HepG2 (cell line): ENCODE results near the gene WDR76. TPM values are rescaled to one million over a fixed set of nuclear protein-coding genes. Genes with fewer than 3 reads are reported as not detected.

Experiments
- ELF4 ChIP-seq: sonication (generic); formaldehyde crosslinking; IDR thresholded peaks from 2 replicates; pipeline ENCODE4 v1.5.0; 2020; ENCODE audit warnings: missing genetic modification reagents, mild to moderate bottlenecking, moderate library complexity, borderline replicate concordance
- ETV5 ChIP-seq: IDR thresholded peaks from 2 replicates; pipeline ENCODE4 v1.6.1; 2018; ENCODE audit warnings: missing biosample characterization, missing genetic modification reagents, inconsistent platforms, borderline replicate concordance
- FOSL2 ChIP-seq: sonication (generic); formaldehyde crosslinking; IDR thresholded peaks from 2 replicates; pipeline ENCODE4 v1.4.0; 2020; ENCODE audit warnings: missing genetic modification reagents
- FOXK1 ChIP-seq: sonication (generic); formaldehyde crosslinking; IDR thresholded peaks from 2 replicates; pipeline ENCODE4 v1.4.0; 2020; ENCODE audit warnings: low read depth, missing genetic modification reagents, borderline replicate concordance
- GPBP1L1 ChIP-seq: sonication (generic); formaldehyde crosslinking; IDR thresholded peaks from 2 replicates; pipeline ENCODE4 v1.5.0; 2020; ENCODE audit warnings: mild to moderate bottlenecking, missing genetic modification reagents
- HIC2 ChIP-seq: sonication (generic); formaldehyde crosslinking; IDR thresholded peaks from 2 replicates; pipeline ENCODE4 v1.9.0; 2022; ENCODE audit warnings: low read depth, missing genetic modification reagents
- HOXD1 ChIP-seq: sonication (generic); formaldehyde crosslinking; IDR thresholded peaks from 2 replicates; pipeline ENCODE4 v1.5.0; 2020; ENCODE audit warnings: missing genetic modification reagents
- IRF1 ChIP-seq: sonication (generic); formaldehyde crosslinking; IDR thresholded peaks from 2 replicates; pipeline ENCODE4 v1.4.0; 2020; ENCODE audit warnings: low read depth, mild to moderate bottlenecking, missing genetic modification reagents
- JARID2 ChIP-seq: sonication (generic); formaldehyde crosslinking; IDR thresholded peaks from 2 replicates; pipeline ENCODE4 v1.8.1; 2023; ENCODE audit warnings: missing genetic modification reagents, inconsistent platforms; ENCODE audit not compliant: insufficient replicate concordance
- KAT8 ChIP-seq: IDR thresholded peaks from 2 replicates; pipeline ENCODE4 v1.6.1; 2016; ENCODE audit warnings: missing genetic modification reagents, missing compliant biosample characterization
- KLF11 ChIP-seq: IDR thresholded peaks from 2 replicates; pipeline ENCODE4 v1.6.1; 2016; ENCODE audit warnings: missing compliant biosample characterization
- MTF1 ChIP-seq: sonication (generic); formaldehyde crosslinking; IDR thresholded peaks from 2 replicates; pipeline ENCODE4 v1.5.0; 2020; ENCODE audit warnings: missing genetic modification reagents
- NPAS2 ChIP-seq: sonication (generic); formaldehyde crosslinking; IDR thresholded peaks from 2 replicates; pipeline ENCODE4 v1.8.0; 2022; ENCODE audit warnings: mild to moderate bottlenecking, missing genetic modification reagents, borderline replicate concordance
- PAWR ChIP-seq: sonication (generic); formaldehyde crosslinking; IDR thresholded peaks from 2 replicates; pipeline ENCODE4 v1.4.0; 2020; ENCODE audit warnings: missing genetic modification reagents, mild to moderate bottlenecking, borderline replicate concordance
- TBP ChIP-seq: sonication (generic); formaldehyde crosslinking; IDR thresholded peaks from 2 replicates; pipeline ENCODE4 v1.5.0; 2020; ENCODE audit warnings: missing genetic modification reagents
- ZBTB26 ChIP-seq: IDR thresholded peaks from 2 replicates; pipeline ENCODE4 v1.6.1; 2016; ENCODE audit warnings: missing compliant biosample characterization, missing genetic modification reagents, borderline replicate concordance
- ZFP37 ChIP-seq: sonication (generic); formaldehyde crosslinking; IDR thresholded peaks from 2 replicates; pipeline ENCODE4 v1.4.0; 2020; ENCODE audit warnings: missing genetic modification reagents, borderline replicate concordance
- ZNF18 ChIP-seq: sonication (generic); formaldehyde crosslinking; IDR thresholded peaks from 2 replicates; pipeline ENCODE4 v1.8.0; 2022; ENCODE audit warnings: mild to moderate bottlenecking, missing genetic modification reagents; ENCODE audit not compliant: insufficient replicate concordance
- ZNF180 ChIP-seq: sonication (generic); formaldehyde crosslinking; IDR thresholded peaks from 2 replicates; pipeline ENCODE4 v1.4.0; 2020; ENCODE audit warnings: low read depth, missing genetic modification reagents, borderline replicate concordance
- ZNF234 ChIP-seq: sonication (generic); formaldehyde crosslinking; conservative IDR thresholded peaks from 2 replicates; pipeline ENCODE4 v1.5.1; 2020; ENCODE audit warnings: mild to moderate bottlenecking, missing genetic modification reagents
- ZNF501 ChIP-seq: sonication (generic); formaldehyde crosslinking; IDR thresholded peaks from 2 replicates; pipeline ENCODE4 v1.5.1; 2020; ENCODE audit warnings: mild to moderate bottlenecking, moderate library complexity, missing genetic modification reagents
- ZNF597 ChIP-seq: sonication (generic); formaldehyde crosslinking; IDR thresholded peaks from 2 replicates; pipeline ENCODE4 v1.5.0; 2020; ENCODE audit warnings: missing genetic modification reagents
- ZSCAN31 ChIP-seq: sonication (generic); formaldehyde crosslinking; IDR thresholded peaks from 2 replicates; pipeline ENCODE4 v1.5.0; 2020; ENCODE audit warnings: low read depth, mild to moderate bottlenecking, missing genetic modification reagents
- polyA plus RNA-seq, 8 experiments: library from polyadenylated mRNA; depleted of rRNA in 3 of 8; stranded (reverse) in 7 of 8; unstranded in 1 of 8; fragments of >200 nt; fragmentation: Illumina TruSeq in 4 of 8; extraction: Trizol in 4 of 8; gene quantifications; 2 replicates each; pipeline versions ENCODE4 v1.2.1 to v1.2.3, GENCODE V29; 2011 to 2016; ENCODE audit warnings: low read depth in 4 of 8, missing spikeins in 1 of 8, mixed read lengths in 1 of 8; ENCODE audit not compliant: insufficient read depth in 1 of 8
- total RNA-seq, 5 experiments: library from RNA; depleted of rRNA; stranded (reverse); fragments of >200 nt; fragmentation: Illumina TruSeq; extraction: Trizol; gene quantifications; 2 replicates each; pipeline ENCODE4 v1.2.3, GENCODE V29; 2016; ENCODE audit warnings: low read depth in 1 of 5

WDR76 gene
- total and polyA plus RNA-seq, 2 of the 13 experiments (the other 11 are each of a cell fraction or from before 2014, with no cell fraction given), result 1.1 to 9.7 TPM

GRCh38 chr15:43903864-43904290 lies 77.1 kb downstream of the WDR76 start (continued):
- no peak for TF ChIP-seq ZNF18 (CRISPR knock-in tag)
- no peak for TF ChIP-seq HOXD1
- no peak for TF ChIP-seq IRF1 (CRISPR knock-in tag)
- TF ChIP-seq KAT8 (CRISPR knock-in tag), result no peak
- no peak for TF ChIP-seq ZBTB26 (CRISPR knock-in tag)
- no peak for TF ChIP-seq ZSCAN31
- TF ChIP-seq NPAS2 (CRISPR knock-in tag), result no peak
- TF ChIP-seq ZNF234 (CRISPR knock-in tag), result no peak
- peak; percentile 68; the same call in 1 of the 2 replicates for TF ChIP-seq FOXK1 (CRISPR knock-in tag)
- no peak for TF ChIP-seq HIC2 (CRISPR knock-in tag)
- TF ChIP-seq ELF4, result no peak
- TF ChIP-seq PAWR (CRISPR knock-in tag), result no peak
- 0 out of 2 replicates have a peak, but pooled peaks have one; percentile 7 for TF ChIP-seq FOSL2
- TF ChIP-seq TBP (CRISPR knock-in tag), result no peak
- TF ChIP-seq GPBP1L1, result no peak
- 0 out of 2 replicates have a peak, but pooled peaks have one; percentile 22 for TF ChIP-seq ZNF501 (CRISPR knock-in tag)
- no peak for TF ChIP-seq KLF11 (CRISPR knock-in tag)
- TF ChIP-seq ZNF180 (CRISPR knock-in tag), result no peak
- no peak for TF ChIP-seq MTF1 (CRISPR knock-in tag)
- no peak for TF ChIP-seq ETV5 (CRISPR knock-in tag)
- no peak for TF ChIP-seq ZFP37
- TF ChIP-seq JARID2 (CRISPR knock-in tag), result no peak
- TF ChIP-seq ZNF597 (CRISPR knock-in tag), result no peak
